ENCODE data around the gene CDC20B. TPM values are rescaled to one million over a fixed set of nuclear protein-coding genes. Genes with fewer than 3 reads are reported as not detected.

Gene CDC20B
- total and polyA plus RNA-seq, 2 of the 8 experiments (the other 6 are each of a cell fraction or from before 2014, with no cell fraction given) = 0.06 TPM; not detected in 1

- no peak for TF ChIP-seq MAFK (IDR thresholded peaks at IDR 0.05; ENCODE audit: low read depth, low read length)
Observed at GRCh38 chr5:55151923-55152842, 20.8 kb downstream of the CDC20B start (continued).

Data from H1 (cell line).